Stimulated activated CD8-positive, alpha-beta memory T cell treated with anti-CD3 and anti-CD28 coated beads, Interleukin-2, amount 100 ng/mL, for 1 hour (primary cell): Measurements from ENCODE around the gene NAIP.
"Not testable (repeated sequence)": the region's sequence is repeated elsewhere in the genome, so short reads cannot be mapped to it uniquely, and the experiment has no call there.

ENCODE experiments used
- DNase-seq, 2 donors: peaks; one replicate each; pipeline ENCODE4 v3.0.0-alpha.2; 2020; ENCODE audit warnings: low read depth in 2 of 2

The NAIP gene, protein sequence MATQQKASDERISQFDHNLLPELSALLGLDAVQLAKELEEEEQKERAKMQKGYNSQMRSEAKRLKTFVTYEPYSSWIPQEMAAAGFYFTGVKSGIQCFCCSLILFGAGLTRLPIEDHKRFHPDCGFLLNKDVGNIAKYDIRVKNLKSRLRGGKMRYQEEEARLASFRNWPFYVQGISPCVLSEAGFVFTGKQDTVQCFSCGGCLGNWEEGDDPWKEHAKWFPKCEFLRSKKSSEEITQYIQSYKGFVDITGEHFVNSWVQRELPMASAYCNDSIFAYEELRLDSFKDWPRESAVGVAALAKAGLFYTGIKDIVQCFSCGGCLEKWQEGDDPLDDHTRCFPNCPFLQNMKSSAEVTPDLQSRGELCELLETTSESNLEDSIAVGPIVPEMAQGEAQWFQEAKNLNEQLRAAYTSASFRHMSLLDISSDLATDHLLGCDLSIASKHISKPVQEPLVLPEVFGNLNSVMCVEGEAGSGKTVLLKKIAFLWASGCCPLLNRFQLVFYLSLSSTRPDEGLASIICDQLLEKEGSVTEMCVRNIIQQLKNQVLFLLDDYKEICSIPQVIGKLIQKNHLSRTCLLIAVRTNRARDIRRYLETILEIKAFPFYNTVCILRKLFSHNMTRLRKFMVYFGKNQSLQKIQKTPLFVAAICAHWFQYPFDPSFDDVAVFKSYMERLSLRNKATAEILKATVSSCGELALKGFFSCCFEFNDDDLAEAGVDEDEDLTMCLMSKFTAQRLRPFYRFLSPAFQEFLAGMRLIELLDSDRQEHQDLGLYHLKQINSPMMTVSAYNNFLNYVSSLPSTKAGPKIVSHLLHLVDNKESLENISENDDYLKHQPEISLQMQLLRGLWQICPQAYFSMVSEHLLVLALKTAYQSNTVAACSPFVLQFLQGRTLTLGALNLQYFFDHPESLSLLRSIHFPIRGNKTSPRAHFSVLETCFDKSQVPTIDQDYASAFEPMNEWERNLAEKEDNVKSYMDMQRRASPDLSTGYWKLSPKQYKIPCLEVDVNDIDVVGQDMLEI (N-terminal part only)

DNA sequence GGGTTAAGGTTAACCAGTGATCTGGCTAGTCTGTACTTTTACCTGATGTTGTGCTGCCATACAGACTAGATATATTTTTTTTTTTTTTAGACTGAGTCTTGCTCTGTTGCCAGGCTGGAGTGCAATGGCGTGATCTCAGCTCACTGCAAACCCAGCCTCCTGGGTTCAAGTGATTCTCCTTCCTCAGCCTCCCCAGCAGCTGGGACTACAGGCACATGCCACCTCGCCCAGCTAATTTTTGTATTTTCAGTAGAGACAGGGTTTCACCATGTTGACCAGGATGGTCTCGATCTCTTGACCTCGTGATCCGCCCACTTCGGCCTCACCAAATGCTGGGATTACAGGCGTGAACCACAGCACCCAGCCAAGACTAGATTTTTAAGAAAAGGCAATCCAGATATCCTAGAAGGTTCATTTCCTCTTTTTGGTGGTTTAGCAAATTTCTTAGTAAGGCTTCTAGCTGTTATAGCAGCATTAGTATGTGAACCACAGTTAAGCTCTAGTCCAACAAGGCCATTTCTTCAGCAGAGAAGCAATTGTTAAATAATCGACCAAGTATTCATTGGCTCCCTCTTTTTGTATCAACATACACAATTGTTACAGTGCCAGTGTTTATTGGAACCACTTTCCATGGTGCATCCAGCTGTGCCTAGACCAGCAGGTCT is at the start of gene NAIP:
Gene NAIP, minus strand, starts transcription at position 51 of the 665 bp plus-strand sequence. CDS start 12,424 bp downstream, outside the sequence.
- DNase-seq = not testable (repeated sequence)

DNA sequence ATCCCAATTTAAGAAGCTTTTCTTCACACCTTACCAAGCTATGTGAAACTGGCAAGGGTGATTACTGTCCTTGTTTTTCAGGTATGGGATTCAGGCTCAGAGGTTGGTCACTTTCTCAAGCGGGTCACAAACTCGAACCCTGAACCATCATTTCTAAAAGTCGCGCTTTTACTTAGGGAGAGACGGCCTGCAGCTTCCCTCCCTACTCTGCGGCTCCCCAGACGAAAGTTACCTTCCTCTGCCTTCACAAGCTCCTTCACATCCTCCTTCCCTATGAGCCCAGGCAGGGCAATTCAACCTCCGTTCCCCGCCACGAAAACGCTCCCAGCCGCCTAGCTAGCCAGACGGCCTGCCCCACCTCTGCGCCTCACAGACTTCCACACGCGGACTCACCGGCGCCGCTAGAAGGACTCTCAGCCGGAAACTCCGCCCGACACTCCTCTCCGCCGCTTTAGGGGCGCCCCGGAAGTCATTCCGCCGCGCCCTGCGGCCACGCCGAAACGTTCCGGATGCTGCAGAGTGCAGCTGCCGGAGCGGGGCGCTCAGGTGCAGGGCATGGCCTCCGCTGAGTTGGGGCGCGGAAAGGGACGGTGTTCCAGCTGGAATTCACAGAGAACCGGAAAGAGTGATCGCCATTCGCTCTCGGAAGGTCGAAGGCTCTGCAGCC is 42.3 kb upstream of the NAIP start, which contains the start of gene GTF2H2:
Gene GTF2H2, minus strand, starts transcription at position 415 of the 667 bp plus-strand sequence. CDS start 4,913 bp downstream, outside the sequence.
- not testable (repeated sequence) for DNase-seq

DNA sequence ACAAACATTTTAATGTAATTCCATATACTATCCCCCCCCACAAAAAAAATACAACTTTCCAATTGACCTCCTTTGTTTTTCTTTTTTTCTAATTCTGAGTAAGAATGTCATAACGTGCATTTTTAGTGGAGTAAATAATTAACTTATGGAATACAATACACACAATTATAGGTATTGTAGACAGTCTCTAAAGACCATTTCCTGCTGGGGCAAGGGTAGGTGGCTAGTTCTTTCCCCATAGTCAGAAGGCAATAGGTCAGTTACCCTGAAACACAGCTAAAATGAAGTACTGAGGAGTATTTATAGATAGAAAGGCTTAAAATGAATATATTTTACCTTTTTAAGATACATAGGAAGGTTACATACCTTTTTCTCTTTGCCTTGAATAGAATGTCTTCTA is 36.2 kb upstream of the NAIP start:
- not testable (repeated sequence) for DNase-seq

GRCh38 chr5:71059426-71059825 is 34.3 kb upstream of the NAIP start:
- not testable (repeated sequence) for DNase-seq

DNA sequence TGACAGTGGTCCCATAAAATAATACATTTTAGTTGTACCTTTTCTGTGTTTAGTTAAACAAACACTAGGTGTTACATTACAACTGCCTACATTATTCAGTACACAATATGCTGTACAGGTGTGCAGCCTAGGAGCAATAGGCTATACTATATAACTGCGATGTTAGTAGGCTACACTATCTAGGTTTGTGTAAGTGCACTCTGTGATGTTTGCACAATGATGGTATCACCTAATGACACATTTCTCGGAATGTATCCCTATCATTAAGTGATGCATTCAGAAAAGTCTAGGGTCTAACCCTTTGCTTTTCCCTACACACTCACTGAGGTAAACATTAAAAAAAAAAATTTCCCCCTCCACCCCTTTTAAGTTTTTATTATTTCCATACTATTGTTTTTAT is 19.7 kb upstream of the NAIP start:
- DNase-seq = not testable (repeated sequence)

- not testable (repeated sequence) for DNase-seq
These were observed 19.0 kb upstream of the NAIP start for GRCh38 chr5:71044128-71044527.

DNA sequence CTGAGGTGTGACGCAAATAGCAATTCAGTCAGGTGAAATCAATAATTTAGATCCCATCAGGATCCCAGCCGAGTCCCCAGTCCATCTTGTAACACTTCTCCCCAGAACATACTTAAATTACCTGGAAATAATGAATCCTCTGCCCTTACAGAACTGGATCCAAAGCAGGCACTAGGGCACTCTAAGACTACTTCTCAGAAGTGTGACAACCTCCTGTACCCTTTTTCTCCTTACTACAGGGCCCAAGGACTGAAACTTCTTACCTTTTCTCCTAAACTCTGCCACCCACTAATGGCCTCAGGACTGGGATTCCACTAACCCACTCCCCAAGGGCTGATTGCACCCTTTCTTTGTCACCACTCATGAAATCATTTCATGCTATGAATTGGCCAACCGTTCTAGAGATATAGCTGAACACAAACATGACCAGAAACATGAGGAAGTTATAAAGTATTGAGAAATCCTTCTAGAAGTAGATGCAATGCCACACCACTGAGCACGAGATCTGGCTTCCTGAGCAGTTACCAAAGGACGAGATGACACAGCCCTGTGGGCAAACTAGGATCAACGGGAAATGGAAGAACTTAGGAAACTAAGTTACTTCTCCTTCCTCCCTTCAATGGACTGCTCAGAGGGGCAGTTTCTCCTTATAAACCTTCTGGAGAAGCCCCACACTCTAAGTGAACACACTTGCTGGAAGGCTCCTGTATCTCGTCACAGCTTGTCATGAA is 6.1 kb upstream of the NAIP start:
- not testable (repeated sequence) for DNase-seq

DNA sequence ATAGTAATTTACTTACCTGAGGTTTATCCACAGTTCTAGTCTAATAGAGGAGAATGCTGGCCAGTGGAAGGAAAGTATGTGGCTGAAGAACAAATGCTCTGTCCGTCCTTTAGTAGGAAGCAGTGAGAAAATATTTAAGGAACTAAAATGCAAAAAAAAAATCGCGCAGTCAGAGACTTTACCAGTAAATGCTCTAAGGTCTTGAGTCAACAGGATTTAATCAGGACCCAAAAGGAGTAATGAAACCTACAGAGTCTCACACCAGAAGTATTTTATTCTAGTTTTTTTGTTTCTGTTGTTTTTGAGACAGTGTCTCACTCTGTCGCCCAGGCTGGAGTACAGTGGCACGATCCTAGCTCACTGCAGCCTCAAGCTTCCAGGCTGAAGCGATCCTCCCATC is 4.5 kb downstream of the NAIP start:
- not testable (repeated sequence) for DNase-seq

DNA sequence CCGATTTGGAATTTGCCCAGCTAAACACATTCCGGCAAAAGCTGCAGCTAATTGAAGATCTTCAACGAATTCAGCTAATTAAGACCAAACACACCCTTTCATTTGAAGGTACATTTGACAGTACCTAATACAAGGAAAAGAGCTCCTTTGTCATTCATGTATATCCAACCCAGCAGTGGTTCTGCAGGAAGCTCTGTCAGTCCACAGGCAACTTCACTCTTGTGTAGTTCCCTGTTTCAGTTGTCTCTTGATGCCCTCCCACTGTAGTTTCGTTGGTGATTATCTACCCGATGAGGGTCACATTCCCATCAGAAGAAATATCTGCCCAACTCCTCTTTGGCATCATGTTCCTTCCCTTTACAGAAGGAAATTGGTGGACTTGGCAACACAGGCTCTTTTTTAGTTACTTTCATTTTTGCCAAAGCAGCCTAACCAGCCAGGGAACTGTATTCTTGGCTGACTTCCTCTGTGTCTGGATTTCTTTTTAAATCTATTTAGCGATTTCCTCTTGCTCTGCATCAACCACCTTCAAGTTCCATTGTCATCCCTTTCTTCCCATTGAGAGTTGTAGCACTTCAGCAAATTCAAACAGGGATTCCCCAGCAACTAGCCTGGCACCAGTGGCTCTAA is 6.6 kb downstream of the NAIP start:
- DNase-seq = not testable (repeated sequence)

GRCh38 chr5:71014176-71014575 is 11.0 kb downstream of the NAIP start:
- no peak for DNase-seq

GRCh38 chr5:71013575-71013974 is 11.6 kb downstream of the NAIP start:
- no peak for DNase-seq

DNA sequence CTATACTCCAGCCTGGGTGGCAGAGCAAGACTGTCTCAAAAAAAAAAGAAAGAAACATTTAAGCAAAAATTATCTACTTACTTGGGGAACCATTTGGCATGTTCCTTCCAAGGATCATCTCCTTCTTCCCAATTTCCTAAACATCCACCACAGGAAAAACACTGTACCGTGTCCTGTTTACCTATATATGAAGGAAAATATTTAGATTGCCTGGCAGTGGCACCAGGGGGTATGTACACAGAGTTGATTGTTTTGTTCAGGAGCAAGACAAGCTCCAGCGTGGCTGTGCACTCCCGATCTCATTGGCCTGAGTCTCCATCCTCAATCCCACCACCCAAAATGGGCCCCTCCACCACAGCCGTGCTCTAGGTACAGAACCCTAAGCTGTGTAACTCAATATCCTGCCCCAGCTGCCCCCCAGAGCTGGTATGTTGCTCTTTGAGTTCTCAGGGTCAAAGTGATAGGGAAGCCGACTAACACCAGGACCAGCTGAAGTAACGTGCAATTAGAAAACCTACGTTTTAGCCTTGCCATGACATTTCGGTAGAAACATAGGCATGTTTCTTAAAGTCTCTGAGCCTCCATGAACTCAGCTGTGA is 13.8 kb downstream of the NAIP start:
- no peak for DNase-seq

DNA sequence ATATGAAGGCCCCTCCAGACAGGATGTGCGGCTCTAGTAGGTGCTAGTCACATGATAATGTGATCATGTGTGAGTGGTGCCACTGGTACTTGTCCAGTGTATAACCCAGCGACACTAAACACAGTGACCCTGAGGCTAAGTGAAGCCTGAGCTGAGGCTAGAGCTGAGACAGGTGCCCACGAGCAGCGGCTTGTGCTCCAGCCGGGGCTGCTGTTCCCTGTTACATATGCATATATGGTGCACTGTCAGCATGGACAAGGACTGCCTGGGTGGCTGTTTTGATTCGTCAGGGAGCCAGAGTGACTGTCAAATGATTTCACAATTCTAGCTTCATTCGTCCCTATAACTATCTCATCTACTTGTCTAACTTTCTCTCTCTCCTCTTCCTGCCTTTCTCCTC is 18.2 kb downstream of the NAIP start:
- DNase-seq = not testable (repeated sequence)

GRCh38 chr5:70984882-70985281 is 40.3 kb downstream of the NAIP start:
- not testable (repeated sequence) for DNase-seq

- DNase-seq = not testable (repeated sequence)
These were observed 57.9 kb downstream of the NAIP start for GRCh38 chr5:70967220-70967619.

GRCh38 chr5:70964531-70964930 is 60.6 kb downstream of the NAIP start:
- not testable (repeated sequence) for DNase-seq

GRCh38 chr5:70953068-70953467 is 72.1 kb downstream of the NAIP start:
- not testable (repeated sequence) for DNase-seq

GRCh38 chr5:70932560-70932959 is 92.6 kb downstream of the NAIP start:
- DNase-seq = not testable (repeated sequence)

- not testable (repeated sequence) for DNase-seq
These were observed 93.3 kb downstream of the NAIP start for GRCh38 chr5:70931709-70932368.
